Kidney (tissue), 14 donors: Measurements from ENCODE around the gene FXYD1. TPM values are rescaled to one million over a fixed set of nuclear protein-coding genes. Genes with fewer than 3 reads are reported as not detected.

ENCODE experiments used
- DNase-seq, 5 donors: peaks; one replicate each; pipeline ENCODE4 v3.0.0-alpha.2; 2013 to 2020
- FAIRE-seq: peaks from 2 replicates; lab custom pipeline; 2012; peaks lifted over from hg19 to GRCh38; lab: Jason Lieb, UNC
- H3K27ac ChIP-seq, 2 donors: one replicate each; pipeline ENCODE4 v1.7.0; 2013; ENCODE audit warnings: low read depth in 2 of 2, low read length in 2 of 2, inconsistent platforms in 1 of 2
- H3K27me3 ChIP-seq: one replicate; pipeline ENCODE4 v1.7.1; 2013; ENCODE audit warnings: low read length, inconsistent platforms; ENCODE audit not compliant: control insufficient read depth, insufficient read depth
- H3K36me3 ChIP-seq, 3 donors: one replicate each; pipeline versions ENCODE4 v1.7.0 to v1.7.1; 2013; ENCODE audit warnings: low read length in 3 of 3, control low read depth in 1 of 3, inconsistent platforms in 1 of 3; ENCODE audit not compliant: insufficient read depth in 3 of 3, control insufficient read depth in 2 of 3
- H3K4me1 ChIP-seq, 3 donors: one replicate each; pipeline versions ENCODE4 v1.7.0 to v1.7.1; 2013; ENCODE audit warnings: low read length in 3 of 3, inconsistent platforms in 1 of 3, low read depth in 1 of 3; ENCODE audit not compliant: control insufficient read depth in 2 of 3, insufficient read depth in 2 of 3
- H3K4me3 ChIP-seq, 3 donors: one replicate each; pipeline versions ENCODE4 v1.7.0 to v1.8.1; 2013; ENCODE audit warnings: low read length in 3 of 3, control low read depth in 1 of 3, inconsistent platforms in 1 of 3
- H3K9ac ChIP-seq, 3 donors: one replicate each; pipeline versions ENCODE4 v1.7.0 to v1.7.1; 2013; ENCODE audit warnings: low read length in 3 of 3, control low read depth in 1 of 3, inconsistent platforms in 1 of 3
- H3K9me3 ChIP-seq, 3 donors: one replicate each; pipeline versions ENCODE4 v1.7.0 to v1.7.1; 2013; ENCODE audit warnings: low read length in 3 of 3, control low read depth in 1 of 3, inconsistent platforms in 1 of 3; ENCODE audit not compliant: control insufficient read depth in 2 of 3, insufficient read depth in 1 of 3
- CTCF ChIP-seq: IDR thresholded peaks from 3 replicates; pipeline ENCODE4 v1.5.1; 2012; ENCODE audit warnings: mild to moderate bottlenecking, moderate library complexity, borderline replicate concordance; ENCODE audit not compliant: insufficient read depth; ENCODE audit errors: extremely low read depth
- intact Hi-C: fragments of 100-400 bp; cut with DNase I; formaldehyde crosslinking; loops from one replicate; pipeline ENCODE4 v1.11.1; 2022
- polyA plus RNA-seq: library from polyadenylated mRNA; stranded (reverse); fragments of 350-450 nt; fragmentation: Illumina TruSeq; extraction: RNeasy Lipid Tissue Mini Kit (QIAGEN cat#74804); gene quantifications from one replicate; pipeline ENCODE4 v1.2.3, GENCODE V29; 2014; ENCODE audit warnings: low read depth, low replicate concordance; ENCODE audit not compliant: insufficient read depth
- total RNA-seq: library from RNA; stranded (reverse); fragmentation: NEBNext Ultra II Directional; extraction: Animal tissue kit (Norgen Biotek cat#: 25700); gene quantifications from one replicate; pipeline ENCODE4 v1.2.1, GENCODE V29; 2021
- donor health status: control.
- donor health status: control.
- donor health status: control.
- donor health status: control.
- donor health status: control.
- donor health status: DM: yes; HTN: yes; CAD: no.
- donor health status: Normal renal cell carcinoma (clear cell type).

FXYD1 gene
- total and polyA plus RNA-seq, 2 donors from 2014 or later: 31.8 to 39.0 TPM

GRCh38 chr19:35146746-35147459 lies 8.3 kb downstream of the FXYD1 start:
- H3K4me1 ChIP-seq: peaks cover 0 to 2% (median 0%) of the 10 kb centered on the region in 3 donors
- H3K27me3 ChIP-seq: peaks cover 4% of the 10 kb centered on the region
- no peak for TF ChIP-seq CTCF
- H3K27ac ChIP-seq: no peak overlapping the region
- H3K9ac ChIP-seq: no peak overlapping the region
- H3K4me3 ChIP-seq: no peak overlapping the region
- DNase-seq (peak in 1 of 5 donors; percentile 21), FAIRE-seq (no peak)
- no peaks in the 10 kb centered on the region for H3K36me3 ChIP-seq
- intact Hi-C loops: no loop called here
- H3K9me3 ChIP-seq: no peaks in the 10 kb centered on the region

- H3K9me3 ChIP-seq: no peaks in the 10 kb centered on the region
- no peak for FAIRE-seq
- no peak overlapping the region for H3K9ac ChIP-seq
- no peak overlapping the region for H3K4me3 ChIP-seq
- no peaks in the 10 kb centered on the region for H3K36me3 ChIP-seq
- peaks cover 9% of the 10 kb centered on the region for H3K27me3 ChIP-seq
- H3K4me1 ChIP-seq: peaks cover 0 to 2% (median 0%) of the 10 kb centered on the region in 3 donors
- no peak for DNase-seq
- intact Hi-C loops: no loop called here
- no peak for TF ChIP-seq CTCF
- no peak overlapping the region for H3K27ac ChIP-seq
Observed at GRCh38 chr19:35149463-35149862, 10.8 kb downstream of the FXYD1 start.

GRCh38 chr19:35150445-35150844 lies 11.8 kb downstream of the FXYD1 start:
- FAIRE-seq: no peak
- DNase-seq: no peak
- intact Hi-C loops: no loop called here
- H3K36me3 ChIP-seq: no peaks in the 10 kb centered on the region
- H3K4me1 ChIP-seq: peaks cover 0 to 2% (median 0%) of the 10 kb centered on the region in 3 donors
- no peak for TF ChIP-seq CTCF
- H3K27me3 ChIP-seq: peaks cover 12% of the 10 kb centered on the region
- H3K27ac ChIP-seq: no peak overlapping the region
- H3K9ac ChIP-seq: no peak overlapping the region
- no peaks in the 10 kb centered on the region for H3K9me3 ChIP-seq
- no peak overlapping the region for H3K4me3 ChIP-seq
